ENCODE results near the gene GATAD2A. TPM values are rescaled to one million over a fixed set of nuclear protein-coding genes. Genes with fewer than 3 reads are reported as not detected.

The GATAD2A gene
- total and polyA plus RNA-seq, 2 of the 13 experiments (the other 11 are each of a cell fraction or from before 2014, with no cell fraction given) = 16.8 to 28.6 TPM

DNA sequence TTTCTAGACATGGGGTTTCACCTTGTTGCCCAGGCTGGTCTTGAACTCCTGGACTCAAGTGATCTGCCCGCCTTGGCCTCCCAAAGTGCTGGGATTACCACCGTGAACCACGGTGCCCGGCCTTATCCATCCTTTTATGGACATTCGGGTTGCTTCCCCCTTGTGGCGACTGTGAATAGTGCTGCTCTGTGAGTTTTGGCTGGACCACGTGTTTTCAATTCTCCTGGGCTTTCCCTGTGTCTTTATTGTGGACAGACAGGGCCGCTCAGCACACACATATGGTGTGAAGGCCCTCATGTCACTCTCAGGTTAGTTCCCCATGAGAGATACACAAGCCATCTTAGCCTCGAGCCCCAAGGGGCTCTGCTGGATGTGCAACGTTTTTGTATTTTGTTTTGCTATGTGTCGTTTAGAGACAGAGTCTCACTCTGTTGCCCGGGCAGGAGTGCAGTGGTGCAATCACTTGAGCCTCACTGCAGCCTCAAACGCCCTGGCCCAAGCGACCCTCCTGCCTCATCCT is 44.3 kb upstream of the GATAD2A start (continued):
- no peak for TF ChIP-seq ZNF616 (CRISPR knock-in tag; IDR thresholded peaks at IDR 0.05; ENCODE audit: low read depth)
- TF ChIP-seq CBX5 (CRISPR knock-in tag; IDR thresholded peaks at IDR 0.05; ENCODE audit: borderline replicate concordance) = no peak; the same call in 1 of the 2 replicates
- TF ChIP-seq ZNF800 (CRISPR knock-in tag; IDR thresholded peaks at IDR 0.05) = no peak
- TF ChIP-seq KLF15 (CRISPR knock-in tag; IDR thresholded peaks at IDR 0.05; ENCODE audit: borderline replicate concordance) = no peak
- TF ChIP-seq MIER3 (CRISPR knock-in tag; IDR thresholded peaks at IDR 0.05; ENCODE audit: borderline replicate concordance) = no peak
- TF ChIP-seq XRCC5 (optimal IDR thresholded peaks at IDR 0.05; ENCODE audit: low read length) = peak; percentile 61
- no peak for TF ChIP-seq ZNF605 (CRISPR knock-in tag; IDR thresholded peaks at IDR 0.05)
- TF ChIP-seq ZMYM2 (CRISPR knock-in tag; IDR thresholded peaks at IDR 0.05) = peak; percentile 53; the same call in 1 of the 2 replicates
- no peak for TF ChIP-seq ZKSCAN8 (CRISPR knock-in tag; IDR thresholded peaks at IDR 0.05; ENCODE audit: borderline replicate concordance)
- no peak for TF ChIP-seq HIVEP1 (CRISPR knock-in tag; IDR thresholded peaks at IDR 0.05)
- TF ChIP-seq IRX3 (CRISPR knock-in tag; IDR thresholded peaks at IDR 0.05; ENCODE audit: borderline replicate concordance, low read depth) = peak; percentile 28; the same call in 1 of the 2 replicates
- TF ChIP-seq ZNF138 (CRISPR knock-in tag; IDR thresholded peaks at IDR 0.05; ENCODE audit: low read depth) = no peak
- TF ChIP-seq ZNF609 (CRISPR knock-in tag; IDR thresholded peaks at IDR 0.05; ENCODE audit: borderline replicate concordance) = 0 out of 2 replicates have a peak, but pooled peaks have one; percentile 9
- TF ChIP-seq, protein P1, sequence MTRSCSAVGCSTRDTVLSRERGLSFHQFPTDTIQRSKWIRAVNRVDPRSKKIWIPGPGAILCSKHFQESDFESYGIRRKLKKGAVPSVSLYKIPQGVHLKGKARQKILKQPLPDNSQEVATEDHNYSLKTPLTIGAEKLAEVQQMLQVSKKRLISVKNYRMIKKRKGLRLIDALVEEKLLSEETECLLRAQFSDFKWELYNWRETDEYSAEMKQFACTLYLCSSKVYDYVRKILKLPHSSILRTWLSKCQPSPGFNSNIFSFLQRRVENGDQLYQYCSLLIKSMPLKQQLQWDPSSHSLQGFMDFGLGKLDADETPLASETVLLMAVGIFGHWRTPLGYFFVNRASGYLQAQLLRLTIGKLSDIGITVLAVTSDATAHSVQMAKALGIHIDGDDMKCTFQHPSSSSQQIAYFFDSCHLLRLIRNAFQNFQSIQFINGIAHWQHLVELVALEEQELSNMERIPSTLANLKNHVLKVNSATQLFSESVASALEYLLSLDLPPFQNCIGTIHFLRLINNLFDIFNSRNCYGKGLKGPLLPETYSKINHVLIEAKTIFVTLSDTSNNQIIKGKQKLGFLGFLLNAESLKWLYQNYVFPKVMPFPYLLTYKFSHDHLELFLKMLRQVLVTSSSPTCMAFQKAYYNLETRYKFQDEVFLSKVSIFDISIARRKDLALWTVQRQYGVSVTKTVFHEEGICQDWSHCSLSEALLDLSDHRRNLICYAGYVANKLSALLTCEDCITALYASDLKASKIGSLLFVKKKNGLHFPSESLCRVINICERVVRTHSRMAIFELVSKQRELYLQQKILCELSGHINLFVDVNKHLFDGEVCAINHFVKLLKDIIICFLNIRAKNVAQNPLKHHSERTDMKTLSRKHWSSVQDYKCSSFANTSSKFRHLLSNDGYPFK (CRISPR knock-in tag; IDR thresholded peaks at IDR 0.05; ENCODE audit: borderline replicate concordance) = no peak
- no peak for TF ChIP-seq ZZZ3 (CRISPR knock-in tag; IDR thresholded peaks at IDR 0.05; ENCODE audit: borderline replicate concordance)
- TF ChIP-seq, protein P2, sequence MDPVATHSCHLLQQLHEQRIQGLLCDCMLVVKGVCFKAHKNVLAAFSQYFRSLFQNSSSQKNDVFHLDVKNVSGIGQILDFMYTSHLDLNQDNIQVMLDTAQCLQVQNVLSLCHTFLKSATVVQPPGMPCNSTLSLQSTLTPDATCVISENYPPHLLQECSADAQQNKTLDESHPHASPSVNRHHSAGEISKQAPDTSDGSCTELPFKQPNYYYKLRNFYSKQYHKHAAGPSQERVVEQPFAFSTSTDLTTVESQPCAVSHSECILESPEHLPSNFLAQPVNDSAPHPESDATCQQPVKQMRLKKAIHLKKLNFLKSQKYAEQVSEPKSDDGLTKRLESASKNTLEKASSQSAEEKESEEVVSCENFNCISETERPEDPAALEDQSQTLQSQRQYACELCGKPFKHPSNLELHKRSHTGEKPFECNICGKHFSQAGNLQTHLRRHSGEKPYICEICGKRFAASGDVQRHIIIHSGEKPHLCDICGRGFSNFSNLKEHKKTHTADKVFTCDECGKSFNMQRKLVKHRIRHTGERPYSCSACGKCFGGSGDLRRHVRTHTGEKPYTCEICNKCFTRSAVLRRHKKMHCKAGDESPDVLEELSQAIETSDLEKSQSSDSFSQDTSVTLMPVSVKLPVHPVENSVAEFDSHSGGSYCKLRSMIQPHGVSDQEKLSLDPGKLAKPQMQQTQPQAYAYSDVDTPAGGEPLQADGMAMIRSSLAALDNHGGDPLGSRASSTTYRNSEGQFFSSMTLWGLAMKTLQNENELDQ (CRISPR knock-in tag; IDR thresholded peaks at IDR 0.05; ENCODE audit: borderline replicate concordance) = no peak
- TF ChIP-seq TCF7L2 (IDR thresholded peaks at IDR 0.05; ENCODE audit: low read depth, low read length) = no peak
